ENCODE results near the gene CFAP157. TPM values are rescaled to one million over a fixed set of nuclear protein-coding genes. Genes with fewer than 3 reads are reported as not detected.

The CFAP157 gene
- polyA plus RNA-seq, 1 experiment, result not detected

DNA sequence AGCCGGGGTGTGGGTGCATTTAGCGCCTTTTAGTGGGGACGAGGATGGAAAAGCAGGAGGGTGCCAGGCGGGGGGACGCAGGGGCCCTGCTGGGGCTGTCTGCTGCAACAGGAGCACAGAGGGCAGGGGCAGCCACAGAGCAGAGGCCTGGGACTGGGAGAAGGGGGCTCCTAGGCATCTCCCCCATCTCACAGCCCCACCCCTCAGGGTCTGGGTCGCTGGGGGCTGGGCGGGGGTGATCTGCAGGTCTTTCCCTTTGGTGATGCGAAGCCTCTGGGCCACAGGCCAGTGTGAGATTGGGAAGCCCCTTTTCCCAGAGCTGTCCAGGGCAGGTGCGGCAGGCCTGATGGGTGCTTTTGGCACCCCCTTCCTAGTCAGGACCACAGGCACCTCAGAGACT lies 23.5 kb downstream of the CFAP157 start:
- H3K27me3 ChIP-seq (ENCODE audit: control insufficient read depth, insufficient read depth, low read length), result no peaks in the 10 kb centered on the region
- ChIA-PET POLR2A (no interaction called here), CTCF (interaction anchor here (0.7 to 2.9 kb wide), 4 partner anchors 18 to 141 kb away, joined by 3 to 12 read pairs (median 3); partner anchors contain the start of gene STXBP1)
- DNase-seq (ENCODE audit: low read depth), result no peak
- H3K4me3 ChIP-seq (ENCODE audit: low read depth, low read length), result no peak overlapping the region
- H3K36me3 ChIP-seq (ENCODE audit: control insufficient read depth, insufficient read depth, low read length), result no peaks in the 10 kb centered on the region; the same call in 1 of the 2 replicates
- TF ChIP-seq, protein P1, sequence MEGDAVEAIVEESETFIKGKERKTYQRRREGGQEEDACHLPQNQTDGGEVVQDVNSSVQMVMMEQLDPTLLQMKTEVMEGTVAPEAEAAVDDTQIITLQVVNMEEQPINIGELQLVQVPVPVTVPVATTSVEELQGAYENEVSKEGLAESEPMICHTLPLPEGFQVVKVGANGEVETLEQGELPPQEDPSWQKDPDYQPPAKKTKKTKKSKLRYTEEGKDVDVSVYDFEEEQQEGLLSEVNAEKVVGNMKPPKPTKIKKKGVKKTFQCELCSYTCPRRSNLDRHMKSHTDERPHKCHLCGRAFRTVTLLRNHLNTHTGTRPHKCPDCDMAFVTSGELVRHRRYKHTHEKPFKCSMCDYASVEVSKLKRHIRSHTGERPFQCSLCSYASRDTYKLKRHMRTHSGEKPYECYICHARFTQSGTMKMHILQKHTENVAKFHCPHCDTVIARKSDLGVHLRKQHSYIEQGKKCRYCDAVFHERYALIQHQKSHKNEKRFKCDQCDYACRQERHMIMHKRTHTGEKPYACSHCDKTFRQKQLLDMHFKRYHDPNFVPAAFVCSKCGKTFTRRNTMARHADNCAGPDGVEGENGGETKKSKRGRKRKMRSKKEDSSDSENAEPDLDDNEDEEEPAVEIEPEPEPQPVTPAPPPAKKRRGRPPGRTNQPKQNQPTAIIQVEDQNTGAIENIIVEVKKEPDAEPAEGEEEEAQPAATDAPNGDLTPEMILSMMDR (IDR thresholded peaks at IDR 0.05; ENCODE audit: insufficient read depth, low read depth, low read length), result no peak

DNA sequence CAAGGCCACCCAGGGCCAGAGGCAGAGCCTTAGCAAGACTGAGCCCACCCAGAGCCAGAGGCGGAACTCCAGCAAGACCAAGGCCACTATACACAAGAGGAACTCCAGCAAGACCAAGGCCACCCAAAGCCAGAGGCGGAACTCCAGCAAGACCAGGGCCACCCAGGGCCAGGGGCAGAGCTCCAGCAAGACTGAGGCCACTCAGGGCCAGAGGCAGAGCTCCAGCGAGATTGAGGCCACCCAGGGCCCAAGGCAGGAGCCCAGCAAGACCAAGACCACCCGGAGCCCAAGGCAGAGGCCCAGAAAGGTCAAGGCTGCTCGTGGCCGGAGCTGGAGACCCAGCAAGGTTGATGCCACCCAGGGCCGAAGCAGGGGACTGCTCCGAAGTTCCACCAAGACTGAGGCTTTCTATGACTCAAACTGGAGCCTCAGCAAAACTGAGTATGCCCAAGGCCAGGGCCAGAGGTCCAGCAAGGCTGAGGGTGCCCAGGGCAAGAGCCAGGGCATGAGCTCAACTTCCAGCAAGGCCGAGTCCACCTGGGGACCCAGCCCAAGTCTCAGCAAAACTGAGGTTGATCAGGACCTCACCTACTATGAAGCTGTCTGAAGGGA lies 24.1 kb downstream of the CFAP157 start:
- ChIA-PET CTCF (interaction anchor here (0.7 to 2.9 kb wide), 7 partner anchors 10 to 192 kb away, joined by 3 to 12 read pairs (median 3); partner anchors contain the start of gene STXBP1), POLR2A (no interaction called here)
- Histone ChIP-seq H3K36me3 (ENCODE audit: control insufficient read depth, insufficient read depth, low read length) (no peaks in the 10 kb centered on the region; the same call in 1 of the 2 replicates), H3K4me3 (ENCODE audit: low read depth, low read length) (no peak overlapping the region), H3K27me3 (ENCODE audit: control insufficient read depth, insufficient read depth, low read length) (no peaks in the 10 kb centered on the region)
- TF ChIP-seq, protein P1 (IDR thresholded peaks at IDR 0.05; ENCODE audit: insufficient read depth, low read depth, low read length), result no peak
- no peak for DNase-seq (ENCODE audit: low read depth)

DNA sequence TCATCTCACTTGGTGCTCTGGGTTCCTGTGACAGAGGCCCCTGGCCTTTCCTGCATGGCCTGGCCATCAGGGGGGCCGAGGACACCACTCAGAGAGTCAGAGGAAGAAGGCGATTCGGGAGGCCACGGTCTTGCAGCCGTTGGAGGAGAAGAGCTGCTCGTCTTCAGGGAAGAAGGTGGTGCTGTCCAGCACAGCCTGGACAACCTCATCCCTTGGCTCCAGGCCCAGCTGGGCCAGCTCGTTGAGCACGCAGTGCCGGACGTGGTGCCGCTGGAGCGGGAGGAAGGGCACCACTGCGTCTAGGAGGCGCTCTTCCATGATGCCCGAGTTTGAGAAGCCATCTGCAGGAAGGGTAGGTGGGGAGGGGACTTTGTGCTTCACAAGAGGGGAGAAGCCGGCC lies 25.1 kb downstream of the CFAP157 start:
- TF ChIP-seq, protein P1 (IDR thresholded peaks at IDR 0.05; ENCODE audit: insufficient read depth, low read depth, low read length), result no peak
- no peak for DNase-seq (ENCODE audit: low read depth)
- Histone ChIP-seq H3K36me3 (ENCODE audit: control insufficient read depth, insufficient read depth, low read length) (no peaks in the 10 kb centered on the region; the same call in 1 of the 2 replicates), H3K4me3 (ENCODE audit: low read depth, low read length) (no peak overlapping the region), H3K27me3 (ENCODE audit: control insufficient read depth, insufficient read depth, low read length) (peaks cover under 1% of the 10 kb centered on the region; the same call in 1 of the 2 replicates)
- CTCF ChIA-PET, result interaction anchor here (1.0 to 2.9 kb wide), 5 partner anchors 9 to 191 kb away, joined by 3 to 12 read pairs (median 4); no protein-coding TSS in a partner anchor
- POLR2A ChIA-PET, result no interaction called here

DNA sequence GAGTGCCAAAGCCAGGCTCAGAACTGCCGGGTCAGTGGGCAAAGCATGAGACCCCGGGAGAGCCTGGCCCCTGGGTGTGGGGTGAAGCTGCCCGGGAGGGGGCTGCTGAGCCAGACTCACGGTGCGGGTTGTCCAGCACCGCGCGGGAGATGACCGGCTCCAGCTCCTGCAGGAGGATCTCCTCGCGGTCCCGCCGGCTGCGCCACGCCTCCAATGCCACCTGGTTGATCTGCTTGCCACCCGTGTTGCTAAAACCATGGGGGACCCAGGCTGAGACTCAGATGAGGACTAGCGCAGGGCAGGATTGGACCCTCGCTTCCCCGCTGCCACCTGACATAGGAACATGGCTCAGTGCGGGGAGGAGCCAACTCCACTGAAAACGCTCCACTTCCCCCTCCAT lies 25.7 kb downstream of the CFAP157 start:
- no peak overlapping the region for H3K4me3 ChIP-seq (ENCODE audit: low read depth, low read length)
- no peak for DNase-seq (ENCODE audit: low read depth)
- H3K27me3 ChIP-seq (ENCODE audit: control insufficient read depth, insufficient read depth, low read length), result peaks cover 2% of the 10 kb centered on the region; the same call in 1 of the 2 replicates
- POLR2A ChIA-PET, result no interaction called here
- H3K36me3 ChIP-seq (ENCODE audit: control insufficient read depth, insufficient read depth, low read length), result no peaks in the 10 kb centered on the region; the same call in 1 of the 2 replicates
- CTCF ChIA-PET, result interaction anchor here (0.8 to 2.9 kb wide), 5 partner anchors 8 to 143 kb away, joined by 3 to 12 read pairs (median 3); no protein-coding TSS in a partner anchor
- TF ChIP-seq, protein P1 (IDR thresholded peaks at IDR 0.05; ENCODE audit: insufficient read depth, low read depth, low read length), result no peak

DNA sequence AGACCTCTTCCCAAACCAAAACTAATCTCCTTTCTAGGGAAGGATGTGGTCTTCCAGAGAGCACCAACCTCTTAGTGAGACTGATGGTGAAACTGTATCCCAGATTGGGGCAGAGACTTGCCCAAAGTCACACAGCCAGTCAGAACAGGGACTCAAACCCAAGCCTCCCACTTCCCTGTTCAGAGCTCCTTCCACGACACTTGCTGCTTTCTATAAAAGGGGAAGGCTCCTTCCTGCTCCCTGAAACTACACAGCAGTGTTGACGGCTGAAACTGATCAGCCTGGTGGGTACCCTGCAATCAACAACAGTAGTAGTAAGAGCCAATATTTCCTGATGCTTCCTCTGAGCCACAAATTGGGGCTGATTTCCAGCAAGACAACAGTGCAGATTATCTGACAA lies 26.8 kb downstream of the CFAP157 start:
- TF ChIP-seq, protein P1 (IDR thresholded peaks at IDR 0.05; ENCODE audit: insufficient read depth, low read depth, low read length), result no peak
- CTCF ChIA-PET, result interaction anchor here (1.0 to 3.5 kb wide), 16 partner anchors 9 to 273 kb away, joined by 3 to 70 read pairs (median 11); partner anchors contain the start of genes PTRH1 and TTC16
- DNase-seq (ENCODE audit: low read depth), result no peak
- no peak overlapping the region for H3K4me3 ChIP-seq (ENCODE audit: low read depth, low read length)
- H3K27me3 ChIP-seq (ENCODE audit: control insufficient read depth, insufficient read depth, low read length), result peaks cover 6% of the 10 kb centered on the region
- H3K36me3 ChIP-seq (ENCODE audit: control insufficient read depth, insufficient read depth, low read length), result no peaks in the 10 kb centered on the region; the same call in 1 of the 2 replicates
- POLR2A ChIA-PET, result no interaction called here
